Cardiac fibroblast (primary cell): ENCODE measurements around the gene TRNP1.

Experiments used
- DNase-seq, 2 donors: peaks; one replicate each; pipeline versions ENCODE4 v3.0.0 to v3.0.0-alpha.2; 2010; ENCODE audit warnings: low read depth in 2 of 2
- H3K4me3 ChIP-seq, 2 donors: replicated peaks in 1 of 2; 1 replicate in 1 of 2; 2 replicates in 1 of 2; pipeline ENCODE4 v1.5.1; 2011; ENCODE audit warnings: low read depth in 2 of 2, low read length in 2 of 2, mild to moderate bottlenecking in 2 of 2, moderate library complexity in 1 of 2
- CTCF ChIP-seq: IDR thresholded peaks from one replicate; pipeline ENCODE4 v1.5.1; 2011; ENCODE audit warnings: low read depth, mild to moderate bottlenecking, low read length, inconsistent platforms

The TRNP1 gene

GRCh38 chr1:27011976-27012563 is 18.6 kb downstream of the TRNP1 start:
- no peak for DNase-seq
- TF ChIP-seq CTCF: no peak
- peak overlapping the region; percentile 37 to 49 for H3K4me3 ChIP-seq

- H3K4me3 ChIP-seq: no peak overlapping the region
- DNase-seq: no peak
- TF ChIP-seq CTCF: no peak
These were observed 21.8 kb downstream of the TRNP1 start for GRCh38 chr1:27015260-27015659.

- no peak overlapping the region for H3K4me3 ChIP-seq
- DNase-seq: no peak
- TF ChIP-seq CTCF: no peak
These were observed 22.9 kb downstream of the TRNP1 start for GRCh38 chr1:27016376-27016775.

GRCh38 chr1:27017207-27017606 is 23.7 kb downstream of the TRNP1 start:
- H3K4me3 ChIP-seq: no peak overlapping the region
- DNase-seq: no peak
- no peak for TF ChIP-seq CTCF

GRCh38 chr1:27018316-27018715 is 24.8 kb downstream of the TRNP1 start:
- DNase-seq: no peak
- no peak for TF ChIP-seq CTCF
- no peak overlapping the region for H3K4me3 ChIP-seq

- peak in 1 of 2 donors; percentile 71 for DNase-seq
- no peak for TF ChIP-seq CTCF
- no peak overlapping the region for H3K4me3 ChIP-seq
These were observed 28.0 kb downstream of the TRNP1 start for GRCh38 chr1:27021354-27022031.
